HUDEP-2 (cell line): ENCODE measurements around the gene CHST12.
A peak's percentile ranks its signal among the peaks of the same experiment; 100 is the strongest.

Experiments used
- DNase-seq, 76 experiments: peaks; one replicate each; lab custom pipeline; 2025; ENCODE audit not compliant: unreplicated experiment in 76 of 76; lab: John Stamatoyannopoulos, UW

CHST12 gene

DNA sequence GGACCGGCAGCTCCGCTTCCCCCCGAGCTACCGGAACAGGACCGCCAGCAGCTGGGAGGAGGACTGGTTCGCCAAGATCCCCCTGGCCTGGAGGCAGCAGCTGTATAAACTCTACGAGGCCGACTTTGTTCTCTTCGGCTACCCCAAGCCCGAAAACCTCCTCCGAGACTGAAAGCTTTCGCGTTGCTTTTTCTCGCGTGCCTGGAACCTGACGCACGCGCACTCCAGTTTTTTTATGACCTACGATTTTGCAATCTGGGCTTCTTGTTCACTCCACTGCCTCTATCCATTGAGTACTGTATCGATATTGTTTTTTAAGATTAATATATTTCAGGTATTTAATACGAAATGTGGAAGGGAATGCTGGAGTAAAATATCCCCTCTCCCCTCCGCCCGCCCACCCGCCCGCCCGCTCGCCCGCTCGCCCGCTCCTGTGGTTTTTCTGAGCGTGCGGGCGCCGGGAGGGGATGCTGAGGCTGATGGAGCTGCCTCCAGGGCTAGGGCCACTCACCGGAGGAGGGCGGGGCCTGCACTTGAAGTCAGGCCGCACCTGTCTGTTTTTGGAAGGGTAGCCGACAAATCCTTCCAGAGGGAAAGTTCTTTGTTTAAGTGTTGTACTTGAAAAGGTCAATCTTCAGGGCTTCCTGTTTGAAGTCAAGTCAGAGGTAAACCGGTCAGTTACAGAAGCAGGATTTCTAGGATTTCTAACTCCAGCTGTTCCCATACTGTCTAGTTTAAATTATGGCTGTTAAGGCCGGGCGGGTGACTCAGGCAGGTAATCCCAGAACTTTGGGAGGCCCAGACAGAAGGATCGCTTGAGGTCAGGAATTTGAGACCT is 30.5 kb downstream of the CHST12 start:
- no peak for DNase-seq

DNA sequence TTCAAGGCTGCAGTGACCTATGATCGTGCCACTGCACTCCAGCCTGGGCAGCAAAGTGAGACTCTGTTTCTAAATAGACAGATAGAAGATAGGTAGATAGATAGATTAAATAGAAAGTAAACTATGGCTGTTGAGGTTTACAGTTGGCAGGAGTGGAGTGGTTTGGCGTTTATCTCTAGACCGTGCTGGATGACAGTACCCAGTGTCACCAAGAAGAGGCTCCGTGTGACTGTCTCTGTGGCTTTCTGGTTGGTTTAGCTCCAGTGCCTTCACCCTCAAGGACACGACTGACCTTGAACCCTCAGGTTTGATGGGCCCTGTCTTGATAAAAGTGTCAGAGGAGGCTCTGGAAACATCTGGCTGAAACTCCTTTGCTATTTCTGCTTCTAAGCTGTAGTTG is 31.7 kb downstream of the CHST12 start:
- DNase-seq: peak in 50 of 76 experiments; percentile 7 to 73 (median 36)

DNA sequence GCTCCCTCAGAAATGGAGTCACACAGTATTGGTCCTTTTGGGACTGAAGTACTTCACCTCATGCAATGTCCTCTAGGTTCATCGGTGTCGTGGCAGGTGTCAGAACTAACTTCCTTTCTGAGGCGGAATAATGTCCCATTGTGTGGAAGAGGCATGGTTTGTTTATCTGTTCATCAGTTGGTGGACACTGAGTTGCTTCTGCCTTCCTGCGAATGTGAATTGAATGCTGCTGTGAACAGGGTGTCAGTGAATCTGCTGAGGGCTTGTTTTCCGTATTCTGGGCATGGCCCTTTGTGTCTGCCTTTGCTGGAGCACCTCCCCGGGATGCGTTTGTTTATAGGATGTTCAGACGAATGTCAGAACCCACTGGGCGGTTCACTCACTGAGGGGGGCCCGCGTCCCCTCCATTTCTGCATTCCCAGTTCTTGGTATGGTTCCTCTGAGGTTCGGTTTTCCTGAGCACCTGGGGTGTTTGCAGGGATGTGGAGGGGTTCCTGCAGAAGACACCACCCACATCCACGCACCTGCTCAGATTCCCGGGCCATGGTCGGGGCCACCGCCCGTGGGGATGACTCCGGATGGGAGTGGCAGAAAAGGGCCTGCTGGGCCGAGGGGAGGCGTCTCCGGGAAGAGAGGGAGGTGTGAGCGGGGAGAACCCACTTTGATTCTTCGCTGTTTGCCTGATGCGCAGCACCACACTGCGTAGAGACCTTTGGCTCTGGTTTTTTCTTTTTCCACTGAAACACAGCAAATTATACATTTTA is 33.1 kb downstream of the CHST12 start:
- DNase-seq: no peak

DNA sequence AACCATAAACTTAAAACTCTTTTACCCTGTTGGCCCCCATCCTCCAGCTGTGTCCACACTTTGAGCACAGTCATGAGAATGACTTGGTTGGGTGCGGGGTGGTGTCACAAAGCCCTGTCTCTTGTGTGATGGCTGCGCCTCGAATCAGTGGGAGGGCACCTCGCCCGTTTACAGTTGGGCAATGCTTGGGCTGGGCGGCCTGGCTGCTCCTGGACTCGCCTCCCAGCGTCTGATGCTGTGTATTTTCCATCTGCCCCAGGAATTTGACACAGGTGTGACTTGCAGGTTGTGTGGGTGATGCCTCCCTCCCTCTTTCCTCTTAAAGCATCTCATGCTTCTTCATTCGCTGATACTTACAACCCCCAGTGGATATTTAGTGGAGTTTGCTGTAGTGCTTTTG is 33.7 kb downstream of the CHST12 start:
- DNase-seq: peak in 38 of 76 experiments; percentile 14 to 71 (median 35)

DNA sequence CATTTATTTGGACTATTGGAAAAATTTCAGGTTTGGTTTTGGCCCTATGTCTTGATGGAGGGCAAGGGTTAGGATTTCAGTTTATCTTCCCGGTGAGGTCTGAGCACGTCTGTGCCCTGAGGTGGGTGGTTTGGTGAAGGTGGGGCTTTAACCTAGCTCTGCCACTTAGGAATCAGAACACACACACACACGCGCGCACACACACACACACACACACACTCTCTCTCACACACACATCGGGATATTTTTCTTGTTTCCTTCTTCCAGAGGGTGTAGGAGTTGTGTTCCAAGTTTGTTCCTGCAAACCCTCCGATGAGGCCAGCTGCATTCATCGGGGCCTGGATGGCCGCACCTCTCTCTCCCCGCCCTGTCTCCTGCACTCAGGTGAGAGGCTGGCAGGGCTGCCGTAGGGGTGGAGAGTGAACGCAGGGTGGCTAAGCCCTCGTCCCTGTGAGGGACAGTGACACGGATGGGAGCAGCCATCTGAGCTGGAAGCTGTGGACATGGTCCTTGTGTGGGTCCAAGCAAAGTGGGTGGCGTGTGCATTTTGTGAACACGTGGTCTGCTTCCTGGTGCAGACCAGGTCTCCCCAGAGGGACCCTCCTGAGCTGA is 34.2 kb downstream of the CHST12 start:
- peak in 2 of 76 experiments; percentile 41 to 61 for DNase-seq

DNA sequence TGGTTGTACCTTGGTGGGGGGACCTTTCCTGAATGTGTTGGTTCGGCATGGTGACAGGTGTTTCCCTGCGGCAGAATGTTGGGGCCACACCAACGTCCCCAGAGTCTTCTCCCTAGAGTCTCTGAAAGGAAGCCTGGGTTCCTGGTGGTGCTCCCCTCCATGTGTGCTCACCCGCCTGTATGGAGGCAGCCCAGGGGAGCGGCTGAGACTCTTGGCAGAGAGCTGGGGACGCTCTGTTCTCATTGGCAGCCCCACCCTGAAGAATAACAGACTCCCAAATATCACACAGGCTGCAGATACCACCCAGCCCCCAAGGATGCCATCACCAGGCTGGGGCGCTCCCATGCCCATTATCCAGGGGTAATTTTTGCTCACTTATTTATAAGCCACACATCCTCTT is 34.8 kb downstream of the CHST12 start:
- peak in 57 of 76 experiments; percentile 10 to 78 (median 60) for DNase-seq

DNA sequence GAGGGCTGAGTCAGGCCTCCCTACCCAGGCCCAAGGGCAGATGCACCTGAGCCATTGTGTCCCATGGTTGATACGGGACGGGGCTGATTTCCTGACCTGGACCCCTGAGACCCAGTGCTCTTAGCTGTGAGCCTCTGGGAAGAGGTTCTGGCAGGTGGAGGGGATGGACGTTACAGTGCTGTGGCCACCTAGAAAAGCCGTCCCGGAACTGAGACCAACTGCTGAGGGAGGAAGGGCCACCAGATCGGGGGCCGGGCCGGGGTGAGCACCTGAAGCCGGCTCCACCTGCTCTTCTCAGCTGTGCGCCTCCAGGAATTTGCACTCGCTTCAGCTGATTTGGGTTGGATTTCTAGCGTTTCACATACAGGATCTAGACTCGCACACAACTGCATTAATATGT is 35.4 kb downstream of the CHST12 start:
- DNase-seq: peak in 1 of 76 experiments; percentile 19

DNA sequence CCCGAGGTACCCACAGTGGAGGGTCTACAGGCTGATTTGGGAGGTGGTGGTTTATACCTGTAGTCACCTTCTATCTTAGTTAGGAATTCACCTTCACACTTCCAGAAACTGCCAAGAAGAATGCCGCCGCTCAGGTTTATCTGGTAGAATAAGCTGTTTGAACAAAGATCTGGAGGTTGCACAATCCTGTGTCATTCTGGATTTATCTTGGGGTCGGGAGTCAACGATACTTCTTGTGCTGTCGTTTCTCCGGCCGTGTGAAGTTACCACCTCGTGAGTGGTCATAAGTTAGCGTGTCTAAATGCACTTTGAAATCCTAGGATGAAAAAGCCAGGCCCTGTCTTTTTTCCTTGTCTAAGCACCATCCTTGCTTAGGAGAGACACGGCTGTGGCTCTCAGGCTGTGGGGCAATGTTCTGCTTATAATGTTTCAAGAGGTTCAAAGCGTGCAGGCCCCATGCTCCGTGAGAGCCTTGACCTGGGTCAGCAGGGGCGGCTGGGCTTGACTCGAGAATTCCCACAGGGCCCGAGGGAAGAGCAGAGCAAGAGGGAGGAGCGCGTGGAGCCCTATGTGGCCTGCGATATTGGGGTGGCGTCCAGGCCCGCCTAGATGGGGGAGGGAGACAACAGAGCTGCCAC is 37.3 kb downstream of the CHST12 start:
- no peak for DNase-seq

DNA sequence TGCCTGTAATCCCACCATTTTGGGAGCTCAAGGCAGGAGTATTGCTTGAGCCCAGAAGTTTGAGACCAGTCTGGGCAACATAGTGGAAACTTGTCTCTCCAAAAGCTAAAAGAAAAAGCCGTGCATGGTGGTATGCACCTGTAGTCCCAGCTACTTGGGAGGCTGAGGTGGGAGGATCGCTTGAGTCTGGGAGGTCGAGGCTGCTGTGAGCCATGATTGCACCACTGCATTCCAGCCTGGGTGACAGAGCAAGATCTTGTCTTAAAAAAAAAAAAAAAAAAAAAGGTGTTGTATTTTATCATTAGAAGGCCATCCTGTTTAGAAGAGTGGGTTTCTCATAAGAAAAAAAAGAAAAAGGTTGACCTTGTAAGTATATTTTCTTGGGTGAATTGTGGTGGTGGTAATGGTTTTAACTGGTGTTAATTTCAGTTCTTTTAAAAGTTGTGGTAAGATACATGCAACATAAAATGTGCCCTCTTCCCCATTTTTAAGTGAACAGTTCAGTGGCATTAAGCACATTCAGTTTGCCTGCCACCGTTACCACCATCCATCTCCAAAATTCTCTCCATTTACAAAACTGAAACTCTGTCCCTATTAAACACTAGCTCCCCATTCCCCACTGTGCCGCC is 38.1 kb downstream of the CHST12 start:
- no peak for DNase-seq

DNA sequence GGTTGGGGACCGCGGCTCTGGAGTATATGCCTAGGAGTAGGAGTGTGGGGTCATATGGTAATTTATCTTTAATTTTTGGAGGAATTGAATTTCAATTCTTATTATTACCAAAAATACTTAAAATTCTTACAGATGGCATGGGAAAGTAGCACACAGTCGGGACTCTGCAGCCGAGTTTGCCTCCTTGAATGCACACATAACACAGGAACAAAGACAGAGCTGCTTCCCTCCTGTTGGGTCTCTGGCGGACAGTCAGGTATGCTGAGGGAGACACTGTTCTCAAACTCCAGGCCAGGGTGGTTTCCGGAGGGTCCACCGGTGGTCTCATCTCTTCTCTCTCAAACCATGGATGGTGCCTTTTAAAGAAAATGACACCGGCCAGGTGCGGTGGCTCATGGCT is 40.1 kb downstream of the CHST12 start:
- no peak for DNase-seq

DNA sequence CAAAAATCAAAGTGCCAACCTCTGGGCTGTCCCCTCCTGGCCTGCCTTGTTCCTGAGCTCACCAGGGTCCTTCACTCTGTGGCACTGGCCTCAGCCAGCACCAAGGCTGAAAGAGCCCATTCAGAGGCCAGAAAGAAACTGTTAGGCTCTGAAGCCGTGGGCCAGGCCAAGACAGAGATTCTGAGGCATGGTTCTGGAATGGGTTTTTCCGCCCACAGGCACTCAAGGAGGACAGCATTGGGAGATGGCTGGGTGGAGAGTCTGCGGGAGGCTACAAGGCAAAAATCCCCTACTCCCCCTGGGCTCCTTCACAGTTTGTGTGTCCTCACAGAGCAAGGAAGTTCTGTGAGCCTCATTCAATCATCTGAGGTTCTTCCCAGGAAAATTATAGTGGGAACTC is 41.1 kb downstream of the CHST12 start:
- DNase-seq: no peak

DNA sequence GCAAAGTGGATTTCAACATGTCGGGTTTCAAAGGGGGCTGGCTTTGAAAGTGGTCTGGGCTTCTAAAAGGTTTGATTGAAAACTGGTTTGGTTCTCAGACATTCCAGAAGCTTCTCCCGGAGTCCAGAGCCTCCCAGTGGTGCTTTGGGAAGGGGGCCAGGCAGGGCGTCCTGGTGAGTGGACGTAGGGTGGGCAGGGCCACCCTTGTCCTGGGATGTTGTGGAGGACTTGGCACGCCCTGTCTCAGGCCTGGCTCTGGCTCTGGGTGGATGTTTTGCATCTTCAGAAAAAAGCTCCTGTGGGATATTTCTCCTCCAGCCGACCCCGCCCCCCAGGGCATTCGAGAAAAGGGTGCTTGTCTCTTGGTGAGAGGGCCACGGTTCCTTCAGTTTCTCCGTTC is 41.6 kb downstream of the CHST12 start:
- DNase-seq: no peak

DNA sequence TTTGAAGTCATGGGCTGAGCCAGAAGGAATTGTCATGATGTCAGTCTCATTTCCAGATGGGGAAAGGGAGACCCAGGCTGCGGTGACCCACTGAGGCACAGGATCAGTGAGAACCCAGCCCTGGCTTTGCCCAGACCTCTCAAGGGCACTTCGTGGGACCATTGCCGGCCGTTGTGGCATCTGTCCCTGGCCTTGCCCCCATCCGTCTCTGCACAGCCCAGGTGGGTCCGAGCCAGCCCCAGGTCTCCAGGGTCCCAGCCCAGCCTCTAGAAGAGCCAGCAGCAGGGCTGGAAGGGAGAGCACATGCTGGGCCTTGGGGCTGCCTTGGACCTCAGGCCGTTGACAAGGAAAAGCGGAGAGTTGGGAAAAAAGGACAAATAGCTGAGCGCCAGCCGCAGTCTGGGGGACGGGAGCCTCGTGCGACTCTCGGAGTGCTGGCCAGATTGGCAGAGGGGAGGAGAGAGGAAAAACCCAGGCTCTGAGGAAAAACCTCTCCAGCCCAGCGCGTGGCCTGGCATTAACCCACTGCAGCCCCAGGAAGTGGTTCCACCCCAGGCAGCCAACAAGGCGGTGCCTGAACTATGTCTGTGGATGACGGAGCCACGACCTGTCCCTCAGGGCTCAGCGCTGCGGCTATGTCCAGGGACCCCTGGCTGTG is 42.6 kb downstream of the CHST12 start:
- DNase-seq: no peak

DNA sequence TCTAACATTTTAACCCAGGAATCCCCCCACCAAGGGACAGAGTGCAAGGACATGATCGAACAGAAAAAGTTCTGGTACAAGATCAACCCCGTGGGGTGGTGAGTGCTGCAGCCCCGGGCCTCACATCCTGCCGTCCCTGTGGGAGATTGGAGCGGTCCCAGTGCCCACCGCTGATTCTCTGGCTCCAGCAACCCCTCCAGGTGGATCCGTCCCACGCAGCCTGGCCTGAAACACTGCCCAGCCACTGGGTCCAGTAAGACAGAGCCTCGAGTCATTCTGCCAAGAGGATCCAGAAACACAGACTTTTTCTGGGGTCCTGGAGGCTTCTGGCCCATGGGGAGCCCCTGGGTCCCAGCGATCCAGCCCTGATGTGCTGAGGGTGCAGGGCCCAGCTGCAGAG is 43.3 kb downstream of the CHST12 start:
- DNase-seq: no peak

DNA sequence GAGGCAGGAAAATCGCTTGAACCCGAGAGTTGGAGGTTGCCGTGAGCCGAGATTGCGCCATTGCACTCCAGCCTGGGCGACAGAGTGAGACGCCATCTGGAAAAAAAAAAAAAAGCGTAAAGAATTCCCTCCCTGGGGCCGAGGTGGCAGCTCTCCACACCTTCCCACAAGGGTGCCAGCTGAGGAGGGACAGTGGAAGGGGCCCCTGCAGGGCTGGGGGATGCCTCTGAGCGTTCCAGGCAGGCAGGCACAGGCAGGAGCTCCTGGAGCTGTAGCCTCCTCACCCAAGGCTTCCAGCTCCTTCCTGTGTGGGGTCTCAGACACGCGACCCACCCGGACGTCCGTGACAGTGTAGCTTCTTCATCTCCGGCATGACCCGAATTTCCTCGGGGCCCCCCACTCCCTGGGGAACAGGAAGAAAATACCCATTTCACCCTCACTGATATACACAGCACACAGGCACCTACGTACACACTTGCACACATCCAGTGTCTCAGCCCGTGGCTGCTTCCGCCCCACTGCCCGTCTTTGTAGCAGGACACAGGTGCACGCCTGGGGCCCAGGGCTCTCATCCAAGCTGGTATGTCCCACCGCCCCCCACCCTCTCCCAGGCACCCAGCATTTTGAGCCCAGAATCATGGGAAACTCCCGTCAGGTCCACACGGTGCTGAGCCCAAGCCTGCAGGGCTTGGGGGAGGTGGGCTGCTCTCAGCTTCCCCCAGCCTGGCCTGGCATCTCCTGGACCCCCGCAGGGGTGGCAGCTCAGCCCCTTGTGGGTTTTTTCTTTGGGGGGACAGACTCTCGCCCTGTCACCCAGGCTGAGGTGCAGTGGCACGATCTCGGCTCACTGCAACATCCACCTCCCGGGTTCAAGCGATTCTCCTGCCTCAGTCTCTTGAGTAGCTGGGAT is 47.0 kb downstream of the CHST12 start:
- DNase-seq: no peak

DNA sequence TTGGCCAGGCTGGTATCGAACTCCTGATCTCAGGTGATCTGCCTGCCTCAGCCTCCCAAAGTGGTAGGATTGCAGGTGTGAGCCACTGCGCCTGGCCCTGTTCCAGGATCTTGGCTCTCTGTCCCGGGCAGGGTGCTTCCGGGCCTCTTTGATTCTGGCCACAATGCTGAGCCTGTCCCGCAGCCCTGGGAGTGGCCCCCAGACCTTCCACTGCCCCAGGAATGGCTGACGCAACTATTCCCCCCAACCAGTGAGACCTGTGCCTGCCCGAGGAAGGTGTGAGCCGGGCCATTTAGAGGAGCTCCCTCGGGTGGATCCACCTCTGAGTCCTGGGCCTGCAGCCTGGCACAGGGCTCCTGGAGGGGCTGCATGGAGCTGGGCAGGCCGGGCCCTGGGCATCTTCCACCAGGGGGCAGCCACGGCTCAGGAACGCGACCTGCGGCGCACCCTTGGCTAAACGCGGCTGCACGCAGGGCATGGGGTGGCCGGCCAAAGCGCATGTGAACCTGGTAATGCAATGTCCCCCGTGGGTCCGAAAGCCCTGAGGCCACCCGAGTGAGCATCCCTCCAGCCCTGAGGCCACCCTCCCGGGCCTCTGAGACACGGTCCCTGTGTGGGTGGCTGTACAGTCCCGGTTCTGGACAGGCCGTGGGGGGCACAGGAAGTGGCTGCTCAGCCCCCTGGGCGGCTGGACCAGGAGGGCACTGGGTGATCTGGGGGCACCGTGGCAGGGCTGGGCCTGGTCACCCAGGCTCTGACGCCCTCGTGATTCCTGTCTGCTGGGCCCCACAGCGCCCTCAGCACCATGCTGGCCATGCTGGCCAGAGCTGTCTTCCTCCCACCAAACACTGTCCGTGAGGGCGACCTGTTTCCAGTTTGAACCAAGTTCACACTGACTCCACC is 48.0 kb downstream of the CHST12 start:
- DNase-seq: peak in 71 of 76 experiments; percentile 12 to 93 (median 74)

DNA sequence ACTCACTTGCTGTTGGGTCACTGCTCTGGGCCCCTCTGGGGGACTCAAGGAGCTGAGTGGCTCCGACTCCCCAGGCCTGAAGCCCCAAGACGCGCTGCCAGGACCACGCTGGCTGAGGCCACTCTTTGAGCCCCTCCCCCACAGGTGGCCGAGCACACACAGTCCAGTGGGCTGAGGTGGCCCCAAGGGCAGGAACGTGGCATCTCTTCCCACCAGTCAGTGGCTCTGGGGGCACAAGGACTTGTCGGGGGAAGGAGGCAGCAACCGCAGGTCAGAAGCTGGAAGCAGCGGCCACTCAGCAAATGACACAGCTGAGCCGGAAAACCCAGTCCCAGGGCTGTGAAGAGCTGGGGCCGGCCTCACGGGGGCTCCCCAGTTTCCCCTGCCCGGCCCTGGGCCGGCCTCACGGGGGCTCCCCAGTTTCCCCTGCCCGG is 48.7 kb downstream of the CHST12 start:
- peak in 18 of 76 experiments; percentile 3 to 83 (median 30) for DNase-seq
